Spleen (tissue), 3 donors: ENCODE measurements around the gene SPATS2L.

ENCODE experiments used
- POLR2A ChIP-seq, 3 donors: fragments of 450-650 bp; IDR thresholded peaks; one replicate each; pipeline ENCODE4 v1.5.1; 2017; ENCODE audit warnings: antibody characterized with exemption in 3 of 3, mild to moderate bottlenecking in 1 of 3
- POLR2AphosphoS5 ChIP-seq, 3 donors: sonication (generic); formaldehyde crosslinking; IDR thresholded peaks; one replicate each; pipeline ENCODE4 v1.5.1; 2017; ENCODE audit warnings: antibody characterized with exemption in 3 of 3

GRCh38 chr2:200448455-200448854 lies 142.0 kb downstream of the SPATS2L start:
- no peak for TF ChIP-seq POLR2AphosphoS5 (IDR thresholded peaks at IDR 0.05)
- TF ChIP-seq POLR2A (IDR thresholded peaks at IDR 0.05): no peak
